ENCODE measurements around the gene NELL1.

Gene NELL1

GRCh38 chr11:20875889-20876288 is 206.5 kb downstream of the NELL1 start:
- no peak overlapping the region for H3K4me3 ChIP-seq (ENCODE audit: low read depth, low read length)
- H3K27me3 ChIP-seq (replicated peaks), result no peaks in the 10 kb centered on the region
- DNase-seq, result no peak
- TF ChIP-seq, protein P1, sequence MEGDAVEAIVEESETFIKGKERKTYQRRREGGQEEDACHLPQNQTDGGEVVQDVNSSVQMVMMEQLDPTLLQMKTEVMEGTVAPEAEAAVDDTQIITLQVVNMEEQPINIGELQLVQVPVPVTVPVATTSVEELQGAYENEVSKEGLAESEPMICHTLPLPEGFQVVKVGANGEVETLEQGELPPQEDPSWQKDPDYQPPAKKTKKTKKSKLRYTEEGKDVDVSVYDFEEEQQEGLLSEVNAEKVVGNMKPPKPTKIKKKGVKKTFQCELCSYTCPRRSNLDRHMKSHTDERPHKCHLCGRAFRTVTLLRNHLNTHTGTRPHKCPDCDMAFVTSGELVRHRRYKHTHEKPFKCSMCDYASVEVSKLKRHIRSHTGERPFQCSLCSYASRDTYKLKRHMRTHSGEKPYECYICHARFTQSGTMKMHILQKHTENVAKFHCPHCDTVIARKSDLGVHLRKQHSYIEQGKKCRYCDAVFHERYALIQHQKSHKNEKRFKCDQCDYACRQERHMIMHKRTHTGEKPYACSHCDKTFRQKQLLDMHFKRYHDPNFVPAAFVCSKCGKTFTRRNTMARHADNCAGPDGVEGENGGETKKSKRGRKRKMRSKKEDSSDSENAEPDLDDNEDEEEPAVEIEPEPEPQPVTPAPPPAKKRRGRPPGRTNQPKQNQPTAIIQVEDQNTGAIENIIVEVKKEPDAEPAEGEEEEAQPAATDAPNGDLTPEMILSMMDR (IDR thresholded peaks at IDR 0.05; ENCODE audit: low read depth, low read length, missing control alignments), result no peak
- H3K36me3 ChIP-seq (replicated peaks), result no peaks in the 10 kb centered on the region
- in situ Hi-C loops (cut with HindIII; ENCODE audit: low pct_ligation_motif_present, low sequenced_read_pairs), result no loop called here
- H3K27ac ChIP-seq, result no peak overlapping the region

- Histone ChIP-seq H3K27ac (no peak overlapping the region), H3K4me3 (ENCODE audit: low read depth, low read length) (no peak overlapping the region), H3K27me3 (replicated peaks) (no peaks in the 10 kb centered on the region), H3K36me3 (replicated peaks) (no peaks in the 10 kb centered on the region)
- no peak for DNase-seq
- in situ Hi-C loops (cut with HindIII; ENCODE audit: low pct_ligation_motif_present, low sequenced_read_pairs), result no loop called here
- TF ChIP-seq, protein P1 (IDR thresholded peaks at IDR 0.05; ENCODE audit: low read depth, low read length, missing control alignments), result no peak
Observed at GRCh38 chr11:20876738-20877137, 207.4 kb downstream of the NELL1 start.

DNA sequence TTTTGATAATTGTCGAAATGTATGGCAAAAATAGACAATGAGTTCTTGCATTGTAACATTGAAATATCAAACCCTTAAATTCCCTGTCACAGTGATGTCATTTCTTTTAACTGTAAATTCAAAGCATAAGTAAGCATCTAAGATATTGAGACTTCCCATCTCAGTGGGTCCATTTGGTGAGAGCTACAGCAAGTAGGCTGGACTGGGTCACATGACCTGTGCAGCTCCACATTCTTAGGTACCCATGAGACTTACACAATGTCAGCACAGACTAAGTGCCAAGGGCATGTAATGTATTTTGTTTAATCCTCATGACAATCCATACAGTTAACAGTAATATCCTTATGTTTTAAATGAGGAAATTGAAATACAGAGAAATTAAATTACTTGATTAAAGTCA is 210.7 kb downstream of the NELL1 start:
- TF ChIP-seq, protein P1 (IDR thresholded peaks at IDR 0.05; ENCODE audit: low read depth, low read length, missing control alignments), result no peak
- no peaks in the 10 kb centered on the region for H3K36me3 ChIP-seq (replicated peaks)
- in situ Hi-C loops (cut with HindIII; ENCODE audit: low pct_ligation_motif_present, low sequenced_read_pairs), result no loop called here
- no peak overlapping the region for H3K4me3 ChIP-seq (ENCODE audit: low read depth, low read length)
- H3K27me3 ChIP-seq (replicated peaks), result no peaks in the 10 kb centered on the region
- H3K27ac ChIP-seq, result no peak overlapping the region
- no peak for DNase-seq

DNA sequence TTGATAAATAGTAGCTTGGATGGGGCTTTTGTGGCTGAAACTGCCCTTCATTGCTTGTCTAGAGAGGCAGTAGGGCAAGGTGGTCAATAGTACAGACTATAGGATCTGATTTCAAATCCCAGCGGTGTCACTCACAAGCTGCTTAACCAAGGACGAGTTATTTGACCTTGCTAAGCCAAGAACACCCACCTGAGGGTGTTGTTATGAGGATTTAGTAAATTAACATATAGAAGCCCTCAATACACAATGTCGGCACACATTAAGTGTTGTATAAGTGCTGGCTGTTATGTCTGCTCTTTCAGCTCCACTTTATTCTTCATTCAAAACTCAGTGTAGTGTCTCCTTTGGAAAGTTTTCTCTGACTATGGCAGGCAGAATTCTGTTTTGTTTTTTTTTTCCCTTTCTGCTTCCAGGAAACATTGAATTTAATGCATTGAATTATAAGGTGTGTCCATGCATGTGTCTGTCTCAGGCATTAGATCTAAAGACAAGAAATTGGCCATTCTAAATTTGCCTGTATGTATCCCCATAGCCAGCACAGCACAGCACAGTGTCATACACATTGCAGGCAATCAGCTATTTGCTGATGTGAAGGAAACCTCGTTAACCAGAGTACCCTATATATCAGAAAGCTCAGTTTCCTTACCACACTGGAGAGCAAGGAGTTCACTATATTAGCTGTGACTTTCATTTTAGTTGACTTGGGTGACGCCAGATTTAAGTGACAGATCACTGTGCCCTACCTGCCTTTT is 212.1 kb downstream of the NELL1 start:
- H3K27ac ChIP-seq, result no peak overlapping the region
- H3K36me3 ChIP-seq (replicated peaks), result no peaks in the 10 kb centered on the region
- TF ChIP-seq, protein P1 (IDR thresholded peaks at IDR 0.05; ENCODE audit: low read depth, low read length, missing control alignments), result no peak
- no peak for DNase-seq
- no peaks in the 10 kb centered on the region for H3K27me3 ChIP-seq (replicated peaks)
- no peak overlapping the region for H3K4me3 ChIP-seq (ENCODE audit: low read depth, low read length)
- in situ Hi-C loops (cut with HindIII; ENCODE audit: low pct_ligation_motif_present, low sequenced_read_pairs), result no loop called here

- in situ Hi-C loops (cut with HindIII; ENCODE audit: low pct_ligation_motif_present, low sequenced_read_pairs), result no loop called here
- H3K36me3 ChIP-seq (replicated peaks), result no peaks in the 10 kb centered on the region
- H3K27me3 ChIP-seq (replicated peaks), result no peaks in the 10 kb centered on the region
- TF ChIP-seq, protein P1 (IDR thresholded peaks at IDR 0.05; ENCODE audit: low read depth, low read length, missing control alignments), result no peak
- no peak overlapping the region for H3K4me3 ChIP-seq (ENCODE audit: low read depth, low read length)
- no peak overlapping the region for H3K27ac ChIP-seq
- no peak for DNase-seq
Observed at GRCh38 chr11:20887137-20887536, 217.8 kb downstream of the NELL1 start.

- Histone ChIP-seq H3K4me3 (ENCODE audit: low read depth, low read length) (no peak overlapping the region), H3K27me3 (replicated peaks) (no peaks in the 10 kb centered on the region), H3K36me3 (replicated peaks) (no peaks in the 10 kb centered on the region), H3K27ac (no peak overlapping the region)
- in situ Hi-C loops (cut with HindIII; ENCODE audit: low pct_ligation_motif_present, low sequenced_read_pairs), result no loop called here
- no peak for DNase-seq
- TF ChIP-seq, protein P1 (IDR thresholded peaks at IDR 0.05; ENCODE audit: low read depth, low read length, missing control alignments), result no peak
Observed at GRCh38 chr11:20894296-20894695, 224.9 kb downstream of the NELL1 start.

All from brain microvascular endothelial cell (primary cell).